Thoracic aorta (tissue), 2 donors: Measurements from ENCODE around the gene HECW1. TPM values are rescaled to one million over a fixed set of nuclear protein-coding genes. Genes with fewer than 3 reads are reported as not detected.

Experiments
- ATAC-seq: fragments of 150-250 bp; one replicate; pipeline ENCODE4 v1.8.0; 2017; ENCODE audit warnings: low read depth; ENCODE audit not compliant: insufficient number of reproducible peaks, low FRiP score
- DNase-seq: peaks from one replicate; pipeline ENCODE4 v3.0.0-alpha.2; 2020; ENCODE audit warnings: low spot score
- H3K27ac ChIP-seq, 2 donors: fragments of 200-600 bp; sonication (generic); 1 replicate in 1 of 2; 2 replicates in 1 of 2; pipeline ENCODE4 v1.5.1; 2016; ENCODE audit warnings: mild to moderate bottlenecking in 2 of 2, moderate library complexity in 2 of 2
- H3K27me3 ChIP-seq: fragments of 200-600 bp; sonication (generic); replicated peaks from 2 replicates; pipeline ENCODE4 v1.6.0; 2016; ENCODE audit warnings: mild to moderate bottlenecking; ENCODE audit not compliant: insufficient read depth
- H3K36me3 ChIP-seq: fragments of 200-600 bp; sonication (generic); one replicate; pipeline ENCODE4 v1.5.1; 2016
- H3K4me1 ChIP-seq, 2 donors: fragments of 200-600 bp; sonication (generic); 1 replicate in 1 of 2; 2 replicates in 1 of 2; pipeline versions ENCODE4 v1.5.1 to v1.6.0; 2016; ENCODE audit warnings: low read depth in 2 of 2, mild to moderate bottlenecking in 1 of 2; ENCODE audit not compliant: control insufficient read depth in 1 of 2
- H3K4me3 ChIP-seq: fragments of 200-600 bp; sonication (generic); 2 replicates; pipeline ENCODE4 v1.5.1; 2016; ENCODE audit warnings: mild to moderate bottlenecking
- H3K9me3 ChIP-seq: fragments of 200-600 bp; sonication (generic); 2 replicates; pipeline ENCODE4 v1.5.1; 2016
- total RNA-seq, 2 donors: library from RNA; depleted of rRNA; stranded (reverse); fragments of >200 nt; gene quantifications; one replicate each; pipeline versions ENCODE4 v1.1.0 to v1.2.3, GENCODE V29; 2016
- TF ChIP-seq, protein P1 (sequence below): fragments of 200-600 bp; sonication (generic); IDR thresholded peaks from one replicate; pipeline ENCODE4 v1.5.1; 2019; ENCODE audit warnings: antibody characterized with exemption

The HECW1 gene
- total RNA-seq, 2 donors from 2014 or later = 0.28 to 2.3 TPM

DNA sequence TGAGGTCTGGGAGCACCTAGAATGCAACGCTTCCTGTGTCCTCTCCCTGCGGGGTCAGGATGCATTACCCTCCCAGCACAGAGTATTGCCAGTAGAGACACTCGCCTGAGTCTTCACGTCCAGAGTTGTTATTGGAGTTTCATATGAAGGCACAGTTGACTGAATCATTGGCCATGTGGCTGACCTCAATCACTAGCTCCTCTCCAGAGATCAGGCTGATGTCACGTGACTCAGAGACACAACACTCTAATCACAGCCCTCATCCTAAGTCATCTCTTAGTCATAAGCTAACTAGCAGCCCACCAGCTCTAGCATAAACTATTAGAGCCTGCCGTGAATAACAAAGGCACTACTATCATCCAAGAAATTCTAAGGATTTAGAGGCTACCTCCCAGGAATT is 107.8 kb downstream of the HECW1 start:
- H3K27ac ChIP-seq = no peak overlapping the region
- ATAC-seq (no peak), DNase-seq (no peak)
- TF ChIP-seq, protein P1, sequence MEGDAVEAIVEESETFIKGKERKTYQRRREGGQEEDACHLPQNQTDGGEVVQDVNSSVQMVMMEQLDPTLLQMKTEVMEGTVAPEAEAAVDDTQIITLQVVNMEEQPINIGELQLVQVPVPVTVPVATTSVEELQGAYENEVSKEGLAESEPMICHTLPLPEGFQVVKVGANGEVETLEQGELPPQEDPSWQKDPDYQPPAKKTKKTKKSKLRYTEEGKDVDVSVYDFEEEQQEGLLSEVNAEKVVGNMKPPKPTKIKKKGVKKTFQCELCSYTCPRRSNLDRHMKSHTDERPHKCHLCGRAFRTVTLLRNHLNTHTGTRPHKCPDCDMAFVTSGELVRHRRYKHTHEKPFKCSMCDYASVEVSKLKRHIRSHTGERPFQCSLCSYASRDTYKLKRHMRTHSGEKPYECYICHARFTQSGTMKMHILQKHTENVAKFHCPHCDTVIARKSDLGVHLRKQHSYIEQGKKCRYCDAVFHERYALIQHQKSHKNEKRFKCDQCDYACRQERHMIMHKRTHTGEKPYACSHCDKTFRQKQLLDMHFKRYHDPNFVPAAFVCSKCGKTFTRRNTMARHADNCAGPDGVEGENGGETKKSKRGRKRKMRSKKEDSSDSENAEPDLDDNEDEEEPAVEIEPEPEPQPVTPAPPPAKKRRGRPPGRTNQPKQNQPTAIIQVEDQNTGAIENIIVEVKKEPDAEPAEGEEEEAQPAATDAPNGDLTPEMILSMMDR = no peak
- H3K4me1 ChIP-seq = no peaks in the 10 kb centered on the region
- H3K4me3 ChIP-seq = no peak overlapping the region
- H3K36me3 ChIP-seq = no peaks in the 10 kb centered on the region
- no peaks in the 10 kb centered on the region for H3K27me3 ChIP-seq
- no peaks in the 10 kb centered on the region for H3K9me3 ChIP-seq

DNA sequence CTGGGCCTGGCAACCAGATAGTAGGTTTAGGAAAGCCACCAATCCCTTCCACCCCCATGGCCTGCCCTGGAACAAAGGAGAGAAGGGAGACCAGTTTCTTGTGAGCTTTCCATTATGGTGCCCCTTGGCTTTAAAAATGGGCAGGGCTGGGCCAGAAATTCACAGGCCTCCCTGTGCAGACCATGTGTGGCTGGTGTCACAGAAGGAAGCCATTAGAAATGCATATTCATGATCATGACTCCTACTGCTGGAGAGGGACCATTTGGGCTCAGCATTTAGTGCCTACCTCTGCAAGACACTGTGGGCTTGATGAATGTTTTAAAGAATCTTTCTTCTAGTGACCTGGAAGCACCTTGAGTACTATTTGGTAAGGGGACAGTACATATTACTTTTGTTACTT is 108.3 kb downstream of the HECW1 start:
- H3K9me3 ChIP-seq = no peaks in the 10 kb centered on the region
- ATAC-seq (no peak), DNase-seq (no peak)
- no peak overlapping the region for H3K27ac ChIP-seq
- TF ChIP-seq, protein P1 = no peak
- no peaks in the 10 kb centered on the region for H3K4me1 ChIP-seq
- H3K27me3 ChIP-seq = no peaks in the 10 kb centered on the region
- no peak overlapping the region for H3K4me3 ChIP-seq
- H3K36me3 ChIP-seq = no peaks in the 10 kb centered on the region

DNA sequence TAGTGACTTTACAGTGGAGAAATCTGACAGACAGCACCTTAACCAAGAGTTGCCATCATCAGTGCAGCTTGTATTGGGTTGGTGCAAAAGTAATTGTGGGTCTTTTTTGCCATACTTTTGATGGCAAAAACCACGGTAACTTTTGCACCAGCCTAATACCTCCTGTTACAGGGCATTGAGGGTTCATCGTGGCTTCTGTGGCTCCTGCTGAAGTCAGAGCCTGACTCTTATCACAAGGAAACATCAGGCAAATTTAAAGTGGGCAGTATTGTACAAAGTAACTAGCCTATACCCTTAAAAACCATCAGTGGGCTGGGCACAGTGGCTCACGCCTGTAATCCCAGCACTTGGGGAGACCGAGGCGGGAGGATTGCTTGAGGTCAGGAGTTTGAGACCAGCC is 117.4 kb downstream of the HECW1 start:
- TF ChIP-seq, protein P1 = no peak
- DNase-seq = no peak
- no peak for ATAC-seq
- Histone ChIP-seq H3K4me3 (no peak overlapping the region), H3K9me3 (no peaks in the 10 kb centered on the region), H3K27ac (no peak overlapping the region), H3K27me3 (no peaks in the 10 kb centered on the region), H3K36me3 (no peaks in the 10 kb centered on the region), H3K4me1 (no peaks in the 10 kb centered on the region)

DNA sequence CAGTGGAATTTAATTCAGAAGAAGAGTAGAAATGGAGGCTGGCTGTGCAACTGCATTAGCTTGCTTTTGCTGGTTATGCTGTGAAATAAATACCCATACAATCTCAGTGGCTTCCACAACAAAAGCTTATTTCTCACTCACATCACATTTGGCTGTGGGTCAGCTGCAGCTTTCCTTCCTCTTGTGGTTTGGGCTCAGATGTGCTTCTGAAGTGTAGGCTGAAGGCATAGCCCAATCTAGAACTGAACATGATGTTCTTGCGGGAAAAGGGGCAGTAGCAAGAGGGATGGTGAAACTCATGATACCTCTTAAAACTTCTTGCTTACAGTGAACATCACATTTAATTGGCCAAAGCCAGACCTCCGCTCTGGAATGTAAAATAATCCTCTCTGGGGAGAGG is 119.9 kb downstream of the HECW1 start:
- Histone ChIP-seq H3K36me3 (no peaks in the 10 kb centered on the region), H3K4me1 (no peaks in the 10 kb centered on the region), H3K9me3 (no peaks in the 10 kb centered on the region), H3K4me3 (no peak overlapping the region), H3K27me3 (no peaks in the 10 kb centered on the region), H3K27ac (no peak overlapping the region)
- ATAC-seq (no peak), DNase-seq (no peak)
- TF ChIP-seq, protein P1 = no peak

DNA sequence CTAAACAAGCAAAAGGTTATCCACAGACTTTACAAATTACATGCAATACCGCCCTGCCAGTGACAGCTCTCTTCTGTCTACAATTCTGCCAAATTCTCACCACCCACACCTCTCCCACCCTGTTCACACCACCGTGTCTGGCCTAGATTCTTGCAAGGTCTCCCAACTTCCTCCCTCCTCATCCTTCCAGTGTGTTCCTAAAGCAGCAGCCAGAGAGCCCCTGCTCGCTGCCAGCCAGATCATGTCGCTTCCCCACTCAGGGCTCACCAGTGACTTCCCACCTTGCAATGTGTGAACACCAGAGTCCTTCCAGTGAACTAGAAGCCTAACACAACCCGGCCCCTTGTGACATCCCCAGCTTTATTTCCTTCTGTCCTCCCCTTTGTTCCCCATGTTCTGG is 121.6 kb downstream of the HECW1 start:
- DNase-seq = no peak

More for the DNA sequence above, 121.6 kb downstream of the HECW1 start:
- ATAC-seq = no peak
- no peaks in the 10 kb centered on the region for H3K27me3 ChIP-seq
- no peaks in the 10 kb centered on the region for H3K36me3 ChIP-seq
- H3K27ac ChIP-seq = no peak overlapping the region
- no peaks in the 10 kb centered on the region for H3K4me1 ChIP-seq
- no peak overlapping the region for H3K4me3 ChIP-seq
- no peaks in the 10 kb centered on the region for H3K9me3 ChIP-seq
- TF ChIP-seq, protein P1 = no peak
